K562 (cell line): ENCODE measurements around the gene MBNL1. TPM values are rescaled to one million over a fixed set of nuclear protein-coding genes. Genes with fewer than 3 reads are reported as not detected.

Source experiments
- AFF1 ChIP-seq, 2 experiments: fragments of 450-650 bp; IDR thresholded peaks; 2 replicates each; pipeline ENCODE4 v1.6.1; 2018; ENCODE audit warnings: mild to moderate bottlenecking in 2 of 2, low read depth in 1 of 2; ENCODE audit not compliant: partially characterized antibody in 2 of 2
- ARHGAP35 ChIP-seq: fragments of 450-650 bp; IDR thresholded peaks from 2 replicates; pipeline ENCODE4 v1.6.1; 2018; ENCODE audit not compliant: partially characterized antibody
- ARID1B ChIP-seq: fragments of 450-650 bp; IDR thresholded peaks from 2 replicates; pipeline ENCODE4 v1.6.1; 2016; ENCODE audit warnings: antibody characterized with exemption, mild to moderate bottlenecking, inconsistent platforms
- HOXB6 ChIP-seq: fragments of 250-450 bp; sonication (Bioruptor Pico); IDR thresholded peaks from 2 replicates; pipeline ENCODE4 v1.5.1; 2022; ENCODE audit warnings: mild to moderate bottlenecking, borderline replicate concordance
- MAFF ChIP-seq: IDR thresholded peaks from 2 replicates; pipeline ENCODE4 v1.6.1; 2012; ENCODE audit warnings: low read length, improper control_type of control experiment
- MEIS2 ChIP-seq: fragments of 450-650 bp; IDR thresholded peaks from 2 replicates; pipeline ENCODE4 v1.6.1; 2014; ENCODE audit warnings: mild to moderate bottlenecking; ENCODE audit not compliant: partially characterized antibody
- MNT ChIP-seq, 2 experiments: fragments of 450-650 bp; conservative IDR thresholded peaks; 2 replicates each; pipeline ENCODE4 v1.6.1; 2017; ENCODE audit warnings: mild to moderate bottlenecking in 2 of 2, moderate library complexity in 2 of 2
- MYC ChIP-seq, 2 experiments: fragments of 250-450 bp in 1 of 2; sonication (Bioruptor Pico) in 1 of 2; IDR thresholded peaks; 2 replicates each; pipeline versions ENCODE4 v1.5.1 to v1.6.1; 2012 to 2021; ENCODE audit warnings: low read depth in 2 of 2, borderline replicate concordance in 1 of 2, improper control_type of control experiment in 1 of 2, low read length in 1 of 2, mild to moderate bottlenecking in 1 of 2, moderate library complexity in 1 of 2
- NCOR1 ChIP-seq: fragments of 450-650 bp; IDR thresholded peaks from 2 replicates; pipeline ENCODE4 v1.6.1; 2016; ENCODE audit warnings: mild to moderate bottlenecking, moderate library complexity
- NFIC ChIP-seq: fragments of 450-650 bp; IDR thresholded peaks from 2 replicates; pipeline ENCODE4 v1.6.1; 2017; ENCODE audit warnings: mild to moderate bottlenecking, inconsistent platforms
- NR0B1 ChIP-seq: fragments of 450-650 bp; IDR thresholded peaks from one replicate; pipeline ENCODE4 v1.6.1; 2018; ENCODE audit warnings: mild to moderate bottlenecking, moderate library complexity; ENCODE audit not compliant: partially characterized antibody
- SMARCE1 ChIP-seq: fragments of 450-650 bp; IDR thresholded peaks from 2 replicates; pipeline ENCODE4 v1.7.1; 2016; ENCODE audit warnings: mild to moderate bottlenecking
- SNAPC5 ChIP-seq: fragments of 250-450 bp; sonication (Bioruptor Pico); IDR thresholded peaks from 2 replicates; pipeline ENCODE4 v1.8.0; 2021; ENCODE audit warnings: moderate library complexity, mild to moderate bottlenecking, inconsistent platforms
- TBL1XR1 ChIP-seq, 2 experiments: IDR thresholded peaks; 2 replicates each; pipeline ENCODE4 v1.6.1; 2012; ENCODE audit warnings: improper control_type of control experiment in 2 of 2, low read length in 2 of 2, mild to moderate bottlenecking in 1 of 2
- VEZF1 ChIP-seq: fragments of 200-800 bp; sonication (Bioruptor generic); IDR thresholded peaks from 2 replicates; pipeline ENCODE4 v1.6.1; 2017; ENCODE audit warnings: missing genetic modification characterization, missing compliant biosample characterization
- ZBTB49 ChIP-seq: sonication (generic); formaldehyde crosslinking; IDR thresholded peaks from 2 replicates; pipeline ENCODE4 v1.8.0; 2022; ENCODE audit warnings: missing genetic modification reagents, mild to moderate bottlenecking, borderline replicate concordance
- polyA plus RNA-seq, 8 experiments: library from polyadenylated mRNA; depleted of rRNA in 4 of 8; stranded (reverse) in 5 of 8; unstranded in 3 of 8; fragments of >200 nt; fragmentation: Nextera tagmentation in 2 of 8; fragmentation: Illumina TruSeq in 1 of 8; extraction: Ambion mirVana in 2 of 8; extraction: Trizol in 1 of 8; gene quantifications; 2 replicates each; pipeline versions ENCODE4 v1.2.1 to v1.2.3, GENCODE V29; 2011 to 2014; ENCODE audit warnings: inconsistent platforms in 1 of 8, missing spikeins in 1 of 8
- total RNA-seq, 7 experiments: library from RNA; depleted of rRNA in 6 of 7; stranded (reverse); fragments of >200 nt in 6 of 7; fragmentation: Illumina TruSeq in 2 of 7; extraction: Trizol in 2 of 7; gene quantifications; 2 replicates each; pipeline versions ENCODE4 v1.2.1 to v1.2.3, GENCODE V29; 2011 to 2021; ENCODE audit warnings: low replicate concordance in 1 of 7

MBNL1 gene
- total and polyA plus RNA-seq, 9 of the 15 experiments (the other 6 are each of a cell fraction or from before 2014, with no cell fraction given), result 70.3 to 243 (median 220) TPM

GRCh38 chr3:152243301-152243711 is 25.4 kb upstream of the MBNL1 start (continued):
- TF ChIP-seq MEIS2, result peak; percentile 80
- TF ChIP-seq HOXB6 (CRISPR knock-in tag), result no peak
- TF ChIP-seq SMARCE1, result peak; percentile 76
- peak; percentile 81 for TF ChIP-seq NCOR1
- peak; percentile 92 for TF ChIP-seq ARID1B
- no peak for TF ChIP-seq ZBTB49 (CRISPR knock-in tag)
- TF ChIP-seq MAFF, result peak; percentile 20; the same call in 1 of the 2 replicates
- no peak for TF ChIP-seq SNAPC5 (CRISPR knock-in tag)
- TF ChIP-seq NR0B1, result no peak
- TF ChIP-seq ARHGAP35, result no peak
- TF ChIP-seq NFIC, result peak; percentile 34; the same call in 1 of the 2 replicates
- 0 out of 2 replicates have a peak, but pooled peaks have one; percentile 26 for TF ChIP-seq VEZF1
- TF ChIP-seq AFF1 (IDR thresholded peaks at IDR 0.05; ENCODE audit: low read depth in 1 of 2, partially characterized antibody in 2 of 2), result peak in 1 of 2 experiments; percentile 64
- 0 out of 4 replicates have a peak, but pooled peaks of 1 of the 2 experiments have one; percentile 10 for TF ChIP-seq MNT (conservative IDR thresholded peaks at IDR 0.05)
- peak in 1 of 2 experiments; percentile 89; a peak in 2 of 4 replicates for TF ChIP-seq TBL1XR1 (IDR thresholded peaks at IDR 0.05; ENCODE audit: low read length in 2 of 2)
- 0 out of 2 replicates have a peak, but pooled peaks have one; percentile 8 for TF ChIP-seq MYC (IDR thresholded peaks at IDR 0.05; ENCODE audit: low read depth, low read length)
- no peak for TF ChIP-seq MYC (CRISPR knock-in tag; IDR thresholded peaks at IDR 0.05; ENCODE audit: borderline replicate concordance, low read depth)
